HG03175 (cell line): ENCODE results near the gene STEAP1B.

ENCODE experiments used
- ATAC-seq: cut with Tn5 transposase; IDR thresholded peaks from one replicate; pipeline ENCODE4 v1.9.1; 2021; ENCODE audit warnings: mild to moderate bottlenecking, moderate library complexity; ENCODE audit not compliant: unreplicated experiment

STEAP1B gene

GRCh38 chr7:22377703-22378102 lies 122.3 kb downstream of the STEAP1B start:
- ATAC-seq = no peak

- no peak for ATAC-seq
These were observed 124.5 kb downstream of the STEAP1B start for GRCh38 chr7:22375359-22376048.

- no peak for ATAC-seq
These were observed 126.1 kb downstream of the STEAP1B start for GRCh38 chr7:22373911-22374310.

GRCh38 chr7:22373388-22373787 lies 126.6 kb downstream of the STEAP1B start:
- no peak for ATAC-seq

- ATAC-seq = no peak
These were observed 127.1 kb downstream of the STEAP1B start for GRCh38 chr7:22372863-22373262.

GRCh38 chr7:22371878-22372277 lies 128.1 kb downstream of the STEAP1B start:
- no peak for ATAC-seq
